IPS DF 4.7 (cell line): ENCODE results near the gene ZNF362.

ENCODE experiments used
- DNase-seq: peaks from one replicate; pipeline ENCODE4 v3.0.0-alpha.2; 2013; ENCODE audit warnings: low spot score; ENCODE audit errors: extremely low read depth

Gene ZNF362

DNA sequence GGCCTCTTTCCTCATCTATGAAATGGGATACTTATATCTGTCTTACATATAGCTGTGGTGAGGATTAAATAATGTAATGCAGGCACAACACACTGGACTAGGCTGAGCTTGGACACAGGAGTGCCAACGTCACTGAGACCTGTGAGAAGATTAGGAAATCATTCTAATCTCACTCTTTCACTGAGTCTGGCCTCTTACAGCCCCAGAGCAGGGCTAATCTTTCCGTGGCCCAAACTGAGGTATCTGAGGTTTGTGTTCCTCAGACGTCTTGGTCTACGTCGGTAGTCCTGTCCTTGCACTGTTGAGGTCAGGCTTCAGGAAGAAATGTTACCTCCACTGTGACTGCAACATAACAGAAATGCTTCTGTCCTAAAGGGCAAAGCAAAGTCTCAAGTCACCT lies 87.2 kb downstream of the ZNF362 start:
- no peak for DNase-seq

- DNase-seq, result no peak
These were observed 88.7 kb downstream of the ZNF362 start for GRCh38 chr1:33344896-33345560.

GRCh38 chr1:33346533-33346926 lies 90.2 kb downstream of the ZNF362 start:
- DNase-seq, result no peak

- DNase-seq, result no peak
These were observed 90.8 kb downstream of the ZNF362 start for GRCh38 chr1:33346927-33347649.

GRCh38 chr1:33347650-33347992 lies 91.3 kb downstream of the ZNF362 start:
- DNase-seq, result no peak

GRCh38 chr1:33348194-33348593 lies 91.9 kb downstream of the ZNF362 start:
- DNase-seq, result no peak

GRCh38 chr1:33348676-33349080 lies 92.4 kb downstream of the ZNF362 start:
- no peak for DNase-seq

DNA sequence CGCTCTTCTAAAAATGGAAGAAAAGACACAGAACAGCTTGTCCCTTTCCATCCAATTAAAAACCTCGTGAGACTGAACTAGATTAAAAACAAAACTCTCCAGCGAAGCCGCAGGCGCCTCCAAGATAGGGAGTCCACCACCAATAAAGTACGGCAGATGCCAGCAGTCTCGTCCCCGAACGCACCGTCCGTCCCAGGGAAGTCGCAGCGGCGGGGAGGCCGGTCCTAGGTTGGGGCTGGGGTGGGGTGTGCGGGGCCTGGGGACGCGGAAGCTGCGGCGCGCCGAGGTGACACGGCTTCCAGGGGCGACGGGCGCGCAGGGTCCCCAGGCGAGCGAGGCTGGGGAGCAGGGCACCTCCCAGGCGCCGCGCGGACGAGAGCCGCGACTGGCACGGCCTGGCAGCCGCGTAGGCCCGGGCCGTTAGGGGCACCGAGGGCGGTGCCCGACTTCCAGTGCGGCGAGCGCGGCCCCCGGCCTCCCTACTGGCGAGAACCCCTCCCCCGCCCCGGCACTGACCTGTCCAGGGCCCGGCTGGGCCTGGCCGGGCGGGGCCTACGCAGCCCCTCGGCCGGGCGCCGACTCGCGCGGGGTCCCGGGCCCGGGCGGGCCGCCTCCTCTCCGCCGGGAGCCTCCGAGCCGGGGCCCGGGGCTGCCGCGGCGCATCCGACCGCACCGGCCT lies 92.9 kb downstream of the ZNF362 start:
- DNase-seq, result no peak

- DNase-seq, result no peak
These were observed 93.7 kb downstream of the ZNF362 start for GRCh38 chr1:33349778-33350610.
